NT2/D1 (cell line): Measurements from ENCODE around the gene YAP1.

Experiments used
- SUZ12 ChIP-seq: IDR thresholded peaks from 2 replicates; pipeline ENCODE4 v1.6.1; 2011; ENCODE audit not compliant: insufficient read length, insufficient read depth; ENCODE audit errors: extremely low read depth
- YY1 ChIP-seq: IDR thresholded peaks from 2 replicates; pipeline ENCODE4 v1.6.1; 2011; ENCODE audit not compliant: insufficient read length, insufficient read depth

DNA sequence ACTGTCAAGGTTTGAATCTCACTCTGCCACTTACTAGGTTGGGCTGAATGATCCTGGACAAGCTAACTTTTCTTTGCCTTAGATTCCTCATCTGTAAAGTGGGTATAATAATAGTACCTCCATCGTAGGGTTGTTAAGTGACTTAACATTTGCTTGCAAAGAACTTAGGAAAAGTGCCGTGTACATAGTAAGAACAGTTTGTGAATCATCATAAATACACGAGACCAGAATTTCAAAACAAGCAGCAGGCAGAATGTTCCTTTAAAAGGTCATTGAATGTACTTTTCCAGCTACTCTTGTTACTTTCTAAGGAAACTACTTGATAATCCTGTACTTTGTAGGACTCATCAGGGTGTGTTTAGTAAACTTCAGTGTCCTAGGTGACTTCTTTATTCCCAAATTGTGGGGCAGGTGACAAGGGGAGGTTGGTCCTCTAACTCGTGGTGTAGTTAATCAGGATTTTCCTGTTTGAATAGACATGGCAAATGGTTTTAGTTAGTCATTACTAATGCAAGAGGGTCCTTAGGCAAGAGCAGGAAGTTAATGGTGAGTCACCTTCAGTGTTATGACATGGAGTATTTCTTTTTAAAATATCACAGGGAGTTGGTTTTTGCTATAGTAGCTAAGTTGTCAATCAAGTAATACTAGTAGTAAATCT lies 67.9 kb downstream of the YAP1 start:
- TF ChIP-seq SUZ12 = no peak
- TF ChIP-seq YY1 = no peak
